Endodermal cell (in vitro differentiated cells): ENCODE data around the gene LGR5. TPM values are rescaled to one million over a fixed set of nuclear protein-coding genes. Genes with fewer than 3 reads are reported as not detected.
A peak's percentile ranks its signal among the peaks of the same experiment; 100 is the strongest.

Experiments used
- DNase-seq: peaks from one replicate; pipeline ENCODE4 v3.0.0-alpha.2; 2017
- H3K27ac ChIP-seq: 2 replicates; pipeline ENCODE4 v1.5.1; 2013; ENCODE audit warnings: mild to moderate bottlenecking, low read depth, low read length, moderate library complexity
- H3K27me3 ChIP-seq: 2 replicates; pipeline ENCODE4 v1.6.1; 2013; ENCODE audit warnings: mild to moderate bottlenecking, low read length, moderate library complexity; ENCODE audit not compliant: insufficient read depth, control insufficient read depth, poor library complexity, severe bottlenecking
- H3K36me3 ChIP-seq: 2 replicates; pipeline ENCODE4 v1.7.0; 2013; ENCODE audit warnings: mild to moderate bottlenecking, low read length, moderate library complexity; ENCODE audit not compliant: control insufficient read depth, insufficient read depth
- H3K4me1 ChIP-seq: one replicate; pipeline ENCODE4 v1.7.0; 2013; ENCODE audit warnings: low read length; ENCODE audit not compliant: control insufficient read depth, insufficient read depth
- H3K4me3 ChIP-seq: 2 replicates; pipeline ENCODE4 v1.5.1; 2013; ENCODE audit warnings: mild to moderate bottlenecking, low read length, moderate library complexity
- H3K9ac ChIP-seq: 2 replicates; pipeline ENCODE4 v1.6.1; 2013; ENCODE audit warnings: mild to moderate bottlenecking, low read length, moderate library complexity; ENCODE audit not compliant: poor library complexity, severe bottlenecking; ENCODE audit errors: extremely low read depth
- H3K9me3 ChIP-seq: 2 replicates; pipeline ENCODE4 v1.6.1; 2013; ENCODE audit warnings: mild to moderate bottlenecking, low read length, moderate library complexity; ENCODE audit not compliant: control insufficient read depth
- H3K27ac Mint-ChIP-seq: 2 replicates; pipeline ENCODE4 v1.8.0; 2020; ENCODE audit warnings: mixed read lengths
- H3K27me3 Mint-ChIP-seq: 2 replicates; pipeline ENCODE4 v1.8.0; 2021; ENCODE audit warnings: mild to moderate bottlenecking, mixed read lengths; ENCODE audit not compliant: insufficient read depth
- H3K36me3 Mint-ChIP-seq: 2 replicates; pipeline ENCODE4 v1.8.0; 2020; ENCODE audit warnings: low read depth, mixed read lengths
- H3K4me1 Mint-ChIP-seq: 2 replicates; pipeline ENCODE4 v1.8.0; 2020; ENCODE audit warnings: mixed read lengths
- H3K4me3 Mint-ChIP-seq: 2 replicates; pipeline ENCODE4 v1.8.0; 2020; ENCODE audit warnings: mild to moderate bottlenecking, moderate library complexity, mixed read lengths
- H3K9me3 Mint-ChIP-seq: 2 replicates; pipeline ENCODE4 v1.8.0; 2020; ENCODE audit warnings: mild to moderate bottlenecking, mixed read lengths
- CTCF ChIP-seq: fragments of 200-600 bp; sonication (generic); conservative IDR thresholded peaks from 2 replicates; pipeline ENCODE4 v1.5.0; 2021; ENCODE audit warnings: antibody characterized with exemption, mild to moderate bottlenecking
- WGBS, 2 experiments: methylation state at CpG; one replicate each; pipeline versions ENCODE4 v1.1.5 to v1.1.7; 2013; ENCODE audit warnings: missing lambda C conversion rate in 2 of 2, mixed read lengths in 1 of 2; ENCODE audit not compliant: insufficient coverage in 1 of 2, insufficient read length in 1 of 2; 5-methylcytosine and 5-hydroxymethylcytosine counted together
- total RNA-seq, 2 donors: library from RNA; stranded (reverse); fragmentation: NEBNext Ultra II Directional in 1 of 2; extraction: Animal tissue kit (Norgen Biotek cat#: 25700) in 1 of 2; gene quantifications; 2 replicates in 1 of 2; 3 replicates in 1 of 2; pipeline ENCODE4 v1.2.1, GENCODE V29; 2021

The LGR5 gene
- total RNA-seq, 2 donors from 2014 or later = 27.2 to 49.9 TPM

GRCh38 chr12:71410844-71411243 lies 28.8 kb upstream of the LGR5 start:
- Histone ChIP-seq H3K27me3 (no peaks in the 10 kb centered on the region), H3K36me3 (no peaks in the 10 kb centered on the region), H3K4me3 (peak overlapping the region; percentile 22), H3K9me3 (peaks cover 45% of the 10 kb centered on the region), H3K9ac (no peak overlapping the region), H3K27ac (no peak overlapping the region), H3K4me1 (no peaks in the 10 kb centered on the region)
- DNase-seq = no peak
- H3K4me1 Mint-ChIP-seq = no peaks in the 10 kb centered on the region
- peaks cover 44% of the 10 kb centered on the region for H3K9me3 Mint-ChIP-seq
- no peak for TF ChIP-seq CTCF
- no peak overlapping the region for H3K4me3 Mint-ChIP-seq
- peaks cover 8% of the 10 kb centered on the region for H3K36me3 Mint-ChIP-seq
- H3K27me3 Mint-ChIP-seq = peaks cover 2% of the 10 kb centered on the region
- H3K27ac Mint-ChIP-seq = no peak overlapping the region

DNA sequence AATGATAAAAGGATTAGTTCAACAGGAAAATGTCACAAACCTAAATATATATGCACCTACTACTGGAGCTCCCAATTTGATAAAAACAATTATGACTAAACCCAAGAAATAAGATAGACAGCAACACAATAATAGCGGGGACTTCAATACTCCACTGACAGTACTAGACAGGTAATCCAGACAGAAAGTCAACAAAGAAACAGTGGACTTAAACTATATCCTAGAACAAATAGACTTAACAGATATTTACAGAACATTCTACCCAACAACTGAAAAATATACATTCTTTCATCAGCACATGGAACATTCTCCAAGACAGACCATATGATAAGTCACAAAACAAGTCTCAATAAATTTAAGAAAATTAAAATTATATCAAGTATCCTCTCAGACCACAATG lies 28.0 kb upstream of the LGR5 start:
- Mint-ChIP-seq H3K4me1 (no peaks in the 10 kb centered on the region), H3K36me3 (peaks cover 8% of the 10 kb centered on the region)

DNA sequence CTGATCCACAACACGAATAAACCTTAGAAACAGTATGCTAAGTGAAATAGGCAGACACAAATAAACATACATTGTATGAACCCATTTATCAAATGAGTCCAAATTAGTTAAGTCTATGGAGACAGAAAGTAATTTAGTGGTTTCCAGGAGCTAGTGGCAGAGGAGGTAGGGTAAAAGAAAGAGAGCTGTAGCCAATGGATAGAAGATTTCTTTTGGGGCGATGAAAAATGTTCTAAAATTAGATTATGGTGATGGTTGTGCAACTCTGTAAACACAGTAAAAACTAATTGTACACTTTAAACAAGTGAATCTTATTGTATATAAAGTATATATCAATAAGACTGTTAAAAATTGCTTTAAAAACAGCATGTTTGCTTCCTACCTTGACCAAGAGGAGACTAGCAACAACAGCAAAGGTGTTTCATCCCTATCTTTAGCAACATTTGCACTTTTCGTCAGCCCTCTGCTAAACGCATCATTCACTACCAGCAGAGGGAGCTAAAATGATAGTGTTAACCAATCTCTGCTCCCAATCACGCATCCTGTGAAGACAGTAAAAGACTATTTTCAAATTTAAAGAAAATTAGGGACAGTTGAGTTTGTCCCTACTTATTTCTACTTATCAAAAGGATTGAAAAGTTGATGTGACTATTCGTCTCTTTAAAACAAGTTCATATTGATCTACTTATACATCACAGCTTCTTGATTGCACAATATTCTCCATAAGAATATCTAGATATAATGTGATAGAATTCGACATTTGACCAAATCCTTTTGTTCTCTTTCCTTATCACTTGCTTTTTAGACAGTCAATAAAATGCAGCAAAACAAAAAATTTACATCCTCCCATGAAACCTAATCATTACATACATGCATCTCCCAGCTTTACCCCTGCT lies 24.0 kb upstream of the LGR5 start:
- Mint-ChIP-seq H3K27ac (no peak overlapping the region), H3K36me3 (peaks cover 2% of the 10 kb centered on the region), H3K9me3 (peaks cover 30% of the 10 kb centered on the region), H3K27me3 (peaks cover 4% of the 10 kb centered on the region), H3K4me3 (no peak overlapping the region), H3K4me1 (peaks cover 4% of the 10 kb centered on the region)
- no peak overlapping the region for H3K27ac ChIP-seq
- H3K9me3 ChIP-seq = peaks cover 40% of the 10 kb centered on the region
- no peaks in the 10 kb centered on the region for H3K36me3 ChIP-seq
- no peaks in the 10 kb centered on the region for H3K27me3 ChIP-seq
- no peak overlapping the region for H3K9ac ChIP-seq
- TF ChIP-seq CTCF = peak; percentile 92
- no peak overlapping the region for H3K4me3 ChIP-seq
- DNase-seq = peak; percentile 76
- no peaks in the 10 kb centered on the region for H3K4me1 ChIP-seq
- 40% methylated on average over 7 of the region's 7 CpGs; no CpG with 5 or more reads in 1 of the 2 experiments for WGBS, 2 experiments

More for the DNA sequence above, 28.0 kb upstream of the LGR5 start:
- Mint-ChIP-seq H3K27me3 (peaks cover 2% of the 10 kb centered on the region), H3K4me3 (no peak overlapping the region), H3K27ac (no peak overlapping the region), H3K9me3 (peaks cover 44% of the 10 kb centered on the region)
- no peak for DNase-seq
- no peak for TF ChIP-seq CTCF
- Histone ChIP-seq H3K27ac (no peak overlapping the region), H3K27me3 (no peaks in the 10 kb centered on the region), H3K9ac (no peak overlapping the region), H3K9me3 (peaks cover 45% of the 10 kb centered on the region), H3K4me1 (no peaks in the 10 kb centered on the region), H3K36me3 (no peaks in the 10 kb centered on the region), H3K4me3 (peak overlapping the region; percentile 22)
- whole genome bisulfite sequencing, 2 experiments = 95% methylated on average over 1 of the region's 1 CpG; no CpG with 5 or more reads in 1 of the 2 experiments
